ENCODE data around the gene ATG5. TPM values are rescaled to one million over a fixed set of nuclear protein-coding genes. Genes with fewer than 3 reads are reported as not detected.
A peak's percentile ranks its signal among the peaks of the same experiment; 100 is the strongest.

Gene ATG5
- polyA plus RNA-seq, 1 donor (not counting 4 experiments of a cell fraction or from before 2014, with no cell fraction given): 60.0 TPM

- H3K4me2 ChIP-seq (ENCODE audit: control insufficient read depth, extremely low read depth, insufficient read depth, low read depth, low read length): peak overlapping the region; percentile 88
- FAIRE-seq: no peak
- peak overlapping the region; percentile 80 to 95 (median 85) for H3K4me3 ChIP-seq (ENCODE audit: control insufficient read depth in 2 of 3, extremely low read depth in 1 of 3, insufficient read depth in 2 of 3, low read depth in 1 of 3, low read length in 3 of 3)
- dilution Hi-C loops (cut with MboI; ENCODE audit: extremely low pct_ligation_motif_present, low sequenced_read_pairs): no loop called here
- peaks cover 7% of the 10 kb centered on the region for H3K4me1 ChIP-seq (ENCODE audit: control insufficient read depth, extremely low read depth, insufficient read depth, low read length)
- H3K9ac ChIP-seq (ENCODE audit: control insufficient read depth, extremely low read depth, insufficient read depth, low read length): peak overlapping the region; percentile 91
- H2AFZ ChIP-seq (ENCODE audit: control insufficient read depth, low read length): peak overlapping the region; percentile 76
- peak overlapping the region; percentile 84 for H3K27ac ChIP-seq (ENCODE audit: control insufficient read depth, insufficient read depth, low read length)
- no peaks in the 10 kb centered on the region for H3K9me1 ChIP-seq (ENCODE audit: control insufficient read depth, extremely low read depth, insufficient read depth, low read length)
- H3K27me3 ChIP-seq (ENCODE audit: control insufficient read depth, extremely low read depth, insufficient read depth, low read length): no peaks in the 10 kb centered on the region
- no peaks in the 10 kb centered on the region for H3K9me3 ChIP-seq (ENCODE audit: control insufficient read depth, low read depth, low read length)
- H3K36me3 ChIP-seq (ENCODE audit: control insufficient read depth in 2 of 2, extremely low read depth in 1 of 2, insufficient read depth in 2 of 2, low read length in 2 of 2): no peaks in the 10 kb centered on the region
- no peak for DNase-seq (ENCODE audit: low read depth, low spot score)
- H3K79me2 ChIP-seq (ENCODE audit: control insufficient read depth, insufficient read depth, low read length): peaks cover 21% of the 10 kb centered on the region
- no peak for TF ChIP-seq EZH2 (IDR thresholded peaks at IDR 0.05; ENCODE audit: low read length)
- TF ChIP-seq, protein P1, sequence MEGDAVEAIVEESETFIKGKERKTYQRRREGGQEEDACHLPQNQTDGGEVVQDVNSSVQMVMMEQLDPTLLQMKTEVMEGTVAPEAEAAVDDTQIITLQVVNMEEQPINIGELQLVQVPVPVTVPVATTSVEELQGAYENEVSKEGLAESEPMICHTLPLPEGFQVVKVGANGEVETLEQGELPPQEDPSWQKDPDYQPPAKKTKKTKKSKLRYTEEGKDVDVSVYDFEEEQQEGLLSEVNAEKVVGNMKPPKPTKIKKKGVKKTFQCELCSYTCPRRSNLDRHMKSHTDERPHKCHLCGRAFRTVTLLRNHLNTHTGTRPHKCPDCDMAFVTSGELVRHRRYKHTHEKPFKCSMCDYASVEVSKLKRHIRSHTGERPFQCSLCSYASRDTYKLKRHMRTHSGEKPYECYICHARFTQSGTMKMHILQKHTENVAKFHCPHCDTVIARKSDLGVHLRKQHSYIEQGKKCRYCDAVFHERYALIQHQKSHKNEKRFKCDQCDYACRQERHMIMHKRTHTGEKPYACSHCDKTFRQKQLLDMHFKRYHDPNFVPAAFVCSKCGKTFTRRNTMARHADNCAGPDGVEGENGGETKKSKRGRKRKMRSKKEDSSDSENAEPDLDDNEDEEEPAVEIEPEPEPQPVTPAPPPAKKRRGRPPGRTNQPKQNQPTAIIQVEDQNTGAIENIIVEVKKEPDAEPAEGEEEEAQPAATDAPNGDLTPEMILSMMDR (optimal IDR thresholded peaks at IDR 0.05 in 1 of 3, IDR thresholded peaks at IDR 0.05 in 1 of 3, conservative IDR thresholded peaks at IDR 0.05 in 1 of 3; ENCODE audit: extremely low read depth in 1 of 3, insufficient read depth in 2 of 3, low read length in 3 of 3): no peak
- no peaks in the 10 kb centered on the region for H4K20me1 ChIP-seq (ENCODE audit: control insufficient read depth, extremely low read depth, insufficient read depth, low read length)
Observed at GRCh38 chr6:106360989-106361430, 35.5 kb upstream of the ATG5 start.

DNA sequence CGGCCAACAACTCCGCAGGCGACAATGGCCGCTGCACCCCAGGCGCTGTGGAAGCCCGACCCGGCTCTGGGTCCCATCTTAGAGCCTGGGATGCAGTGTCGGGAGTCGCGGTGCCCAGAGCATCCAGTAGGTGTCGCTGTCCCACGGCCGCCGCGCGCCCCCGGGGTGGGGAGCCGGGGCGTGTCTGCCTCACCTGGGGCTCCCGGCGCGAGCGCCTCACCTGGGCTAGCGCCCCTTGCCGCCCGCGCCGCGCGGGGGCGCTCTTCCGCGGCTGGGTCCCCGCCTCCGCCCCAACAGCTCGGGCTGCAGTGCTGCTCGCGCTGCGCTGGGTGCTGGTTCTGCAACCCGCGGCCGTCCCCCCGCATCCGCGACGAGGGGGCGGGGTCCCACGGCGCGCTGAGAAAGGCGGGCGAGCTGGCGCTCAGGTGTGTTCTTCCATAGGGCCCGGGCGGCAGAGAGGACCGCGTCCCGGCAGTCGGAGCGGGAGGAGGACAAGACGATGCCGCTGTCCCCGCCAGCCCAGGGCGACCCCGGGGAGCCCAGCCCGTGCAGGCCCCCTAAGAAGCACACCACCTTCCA, 34.9 kb upstream of the ATG5 start, which contains the start of gene CRYBG1:
Gene CRYBG1 (plus strand): TSS at position 308 of the 579 bp plus-strand sequence. CDS start 192 bp downstream, at position 500.
- peaks cover 21% of the 10 kb centered on the region for H3K79me2 ChIP-seq (ENCODE audit: control insufficient read depth, insufficient read depth, low read length)
- H3K36me3 ChIP-seq (ENCODE audit: control insufficient read depth in 2 of 2, extremely low read depth in 1 of 2, insufficient read depth in 2 of 2, low read length in 2 of 2): no peaks in the 10 kb centered on the region
- H3K4me1 ChIP-seq (ENCODE audit: control insufficient read depth, extremely low read depth, insufficient read depth, low read length): peaks cover 7% of the 10 kb centered on the region
- peak within 1 kb of the TSS; percentile 97 for H2AFZ ChIP-seq (ENCODE audit: control insufficient read depth, low read length)
- no peaks in the 10 kb centered on the region for H3K9me1 ChIP-seq (ENCODE audit: control insufficient read depth, extremely low read depth, insufficient read depth, low read length)
- peak within 1 kb of the TSS; percentile 88 for H3K4me2 ChIP-seq (ENCODE audit: control insufficient read depth, extremely low read depth, insufficient read depth, low read depth, low read length)
- H3K9me3 ChIP-seq (ENCODE audit: control insufficient read depth, low read depth, low read length): no peaks in the 10 kb centered on the region
- no peak for FAIRE-seq
- peak within 1 kb of the TSS; percentile 80 to 95 (median 85) for H3K4me3 ChIP-seq (ENCODE audit: control insufficient read depth in 2 of 3, extremely low read depth in 1 of 3, insufficient read depth in 2 of 3, low read depth in 1 of 3, low read length in 3 of 3)
- no peaks in the 10 kb centered on the region for H4K20me1 ChIP-seq (ENCODE audit: control insufficient read depth, extremely low read depth, insufficient read depth, low read length)
- TF ChIP-seq EZH2 (IDR thresholded peaks at IDR 0.05; ENCODE audit: low read length): no peak
- TF ChIP-seq, protein P1 (optimal IDR thresholded peaks at IDR 0.05 in 1 of 3, IDR thresholded peaks at IDR 0.05 in 1 of 3, conservative IDR thresholded peaks at IDR 0.05 in 1 of 3; ENCODE audit: extremely low read depth in 1 of 3, insufficient read depth in 2 of 3, low read length in 3 of 3): peak; percentile 80 to 95 (median 83)
- peak within 1 kb of the TSS; percentile 91 for H3K9ac ChIP-seq (ENCODE audit: control insufficient read depth, extremely low read depth, insufficient read depth, low read length)
- no peaks in the 10 kb centered on the region for H3K27me3 ChIP-seq (ENCODE audit: control insufficient read depth, extremely low read depth, insufficient read depth, low read length)
- DNase-seq (ENCODE audit: low read depth, low spot score): no peak
- H3K27ac ChIP-seq (ENCODE audit: control insufficient read depth, insufficient read depth, low read length): peak within 1 kb of the TSS; percentile 84
- dilution Hi-C loops (cut with MboI; ENCODE audit: extremely low pct_ligation_motif_present, low sequenced_read_pairs): no loop called here

All from keratinocyte (primary cell).